H1 (cell line): ENCODE measurements around the gene SCYGR1. TPM values are rescaled to one million over a fixed set of nuclear protein-coding genes. Genes with fewer than 3 reads are reported as not detected.

ENCODE experiments used
- CTCF ChIA-PET: fragments of 300-600 bp; sonication (Branson Sonifier 250); formaldehyde crosslinking; loops from one replicate; lab custom pipeline; 2021; ENCODE audit not compliant: partially characterized antibody; lab: Charles Lee
- POLR2A ChIA-PET: fragments of 300-600 bp; sonication (Branson Sonifier 250); formaldehyde crosslinking; loops from one replicate; lab custom pipeline; 2021; ENCODE audit warnings: inconsistent platforms; ENCODE audit not compliant: partially characterized antibody; lab: Charles Lee
- DNase-seq, 2 experiments: peaks; one replicate each; pipeline versions ENCODE4 v3.0.0 to v3.0.0-alpha.2; 2010 to 2022; ENCODE audit warnings: low spot score in 2 of 2, low read depth in 1 of 2, mixed read lengths in 1 of 2
- FAIRE-seq: peaks from 2 replicates; lab custom pipeline; 2011; peaks lifted over from hg19 to GRCh38; lab: Jason Lieb, UNC
- H2AFZ ChIP-seq: 2 replicates; pipeline ENCODE4 v1.8.1; 2012; ENCODE audit warnings: low read length, inconsistent platforms
- H2AK5ac ChIP-seq: 2 replicates; pipeline ENCODE4 v1.6.1; 2013; ENCODE audit warnings: low read depth, low read length
- H2BK120ac ChIP-seq: replicated peaks from 2 replicates; pipeline ENCODE3; 2013; ENCODE audit warnings: low read depth, low read length, inconsistent platforms
- H2BK12ac ChIP-seq: 2 replicates; pipeline ENCODE4 v1.6.1; 2013; ENCODE audit warnings: low read depth, low read length
- H2BK15ac ChIP-seq: 2 replicates; pipeline ENCODE4 v1.6.1; 2013; ENCODE audit warnings: low read length
- H2BK20ac ChIP-seq: 2 replicates; pipeline ENCODE4 v1.6.1; 2013; ENCODE audit warnings: low read length
- H2BK5ac ChIP-seq: 2 replicates; pipeline ENCODE4 v1.6.1; 2013; ENCODE audit warnings: low read depth, low read length
- H3K14ac ChIP-seq: 2 replicates; pipeline ENCODE4 v1.6.1; 2013; ENCODE audit warnings: inconsistent platforms; ENCODE audit not compliant: insufficient read length
- H3K18ac ChIP-seq: 2 replicates; pipeline ENCODE4 v1.6.1; 2013; ENCODE audit warnings: low read length; ENCODE audit errors: extremely low read depth
- H3K23ac ChIP-seq: 2 replicates; pipeline ENCODE4 v1.6.1; 2013; ENCODE audit warnings: inconsistent platforms; ENCODE audit not compliant: insufficient read length
- H3K23me2 ChIP-seq: 2 replicates; pipeline ENCODE4 v1.6.1; 2013; ENCODE audit warnings: low read depth, low read length
- H3K27ac ChIP-seq: 2 replicates; pipeline ENCODE4 v1.6.1; 2011; ENCODE audit warnings: low read depth, low read length, inconsistent platforms
- H3K27me3 ChIP-seq, 4 experiments: replicated peaks in 1 of 4; 1 replicate in 1 of 4; 2 replicates in 3 of 4; pipeline versions ENCODE4 v1.6.1 to v1.8.1; 2011 to 2013; ENCODE audit warnings: low read length in 3 of 4, mild to moderate bottlenecking in 3 of 4, inconsistent platforms in 2 of 4, mixed read lengths in 2 of 4, moderate library complexity in 1 of 4; ENCODE audit not compliant: control insufficient read depth in 3 of 4, insufficient read depth in 3 of 4; ENCODE audit errors: extremely low read depth in 1 of 4
- H3K36me3 ChIP-seq, 4 experiments: 2 replicates each; pipeline versions ENCODE4 v1.6.1 to v1.8.1; 2011 to 2013; ENCODE audit warnings: mild to moderate bottlenecking in 4 of 4, low read length in 3 of 4, moderate library complexity in 2 of 4, control low read depth in 1 of 4, inconsistent platforms in 1 of 4; ENCODE audit not compliant: insufficient read depth in 4 of 4, control insufficient read depth in 2 of 4
- H3K4ac ChIP-seq: replicated peaks from 2 replicates; pipeline ENCODE3; 2013; ENCODE audit warnings: low read length, low read depth, mixed read lengths, inconsistent platforms; ENCODE audit not compliant: insufficient read length
- H3K4me1 ChIP-seq, 4 experiments: replicated peaks in 1 of 4; 1 replicate in 1 of 4; 2 replicates in 3 of 4; pipeline versions ENCODE4 v1.6.1 to v1.8.1; 2011 to 2013; ENCODE audit warnings: low read length in 3 of 4, inconsistent platforms in 2 of 4, mixed read lengths in 1 of 4; ENCODE audit not compliant: insufficient read depth in 4 of 4, control insufficient read depth in 3 of 4
- H3K4me2 ChIP-seq, 2 experiments: 2 replicates each; pipeline versions ENCODE4 v1.6.1 to v1.8.1; 2011 to 2013; ENCODE audit warnings: low read depth in 2 of 2, low read length in 2 of 2, control low read depth in 1 of 2, inconsistent platforms in 1 of 2, mild to moderate bottlenecking in 1 of 2; ENCODE audit not compliant: insufficient read depth in 1 of 2
- H3K4me3 ChIP-seq, 4 experiments: fragments of 200-600, 300-600 bp in 1 of 4; sonication (generic), shearing (Covaris generic), sonication (Bioruptor Twin) in 1 of 4; 2 replicates each; pipeline versions ENCODE4 v1.5.1 to v1.8.1; 2011 to 2016; ENCODE audit warnings: low read length in 4 of 4, low read depth in 3 of 4, control low read depth in 2 of 4, inconsistent platforms in 2 of 4, mild to moderate bottlenecking in 2 of 4, mixed read lengths in 1 of 4, moderate library complexity in 1 of 4; ENCODE audit not compliant: insufficient read depth in 2 of 4; ENCODE audit errors: extremely low read depth in 1 of 4
- H3K56ac ChIP-seq: replicated peaks from 2 replicates; pipeline ENCODE3; 2013; ENCODE audit warnings: low read depth, mild to moderate bottlenecking, mixed read lengths, low read length, inconsistent platforms; ENCODE audit not compliant: insufficient read length
- H3K79me1 ChIP-seq: 2 replicates; pipeline ENCODE4 v1.6.1; 2013; ENCODE audit warnings: low read depth, low read length, control low read depth
- H3K79me2 ChIP-seq, 2 experiments: 2 replicates each; pipeline versions ENCODE4 v1.6.1 to v1.8.1; 2012 to 2013; ENCODE audit warnings: low read length in 2 of 2, mild to moderate bottlenecking in 2 of 2, inconsistent platforms in 1 of 2; ENCODE audit not compliant: insufficient read depth in 2 of 2, control insufficient read depth in 1 of 2
- H3K9ac ChIP-seq, 4 experiments: replicated peaks in 1 of 4; 1 replicate in 1 of 4; 2 replicates in 3 of 4; pipeline versions ENCODE4 v1.6.1 to v1.8.1; 2011 to 2013; ENCODE audit warnings: low read depth in 3 of 4, low read length in 3 of 4, control low read depth in 2 of 4, mild to moderate bottlenecking in 2 of 4, moderate library complexity in 2 of 4, inconsistent platforms in 1 of 4; ENCODE audit errors: extremely low read depth in 1 of 4
- H3K9me3 ChIP-seq, 2 experiments: 2 replicates each; pipeline versions ENCODE4 v1.6.1 to v1.8.1; 2012 to 2013; ENCODE audit warnings: mild to moderate bottlenecking in 2 of 2, moderate library complexity in 2 of 2, control low read depth in 1 of 2, inconsistent platforms in 1 of 2, low read depth in 1 of 2, low read length in 1 of 2, mixed read lengths in 1 of 2; ENCODE audit not compliant: insufficient read depth in 2 of 2
- H4K20me1 ChIP-seq, 2 experiments: replicated peaks in 1 of 2; 2 replicates each; pipeline versions ENCODE3 to v1.8.1; 2011 to 2013; ENCODE audit warnings: inconsistent platforms in 2 of 2, low read length in 2 of 2, mild to moderate bottlenecking in 1 of 2; ENCODE audit not compliant: insufficient read depth in 2 of 2, control insufficient read depth in 1 of 2
- H4K5ac ChIP-seq: 2 replicates; pipeline ENCODE4 v1.6.1; 2013; ENCODE audit warnings: low read length, low read depth, mixed read lengths, inconsistent platforms; ENCODE audit not compliant: insufficient read length
- H4K8ac ChIP-seq: 2 replicates; pipeline ENCODE4 v1.8.0; 2013; ENCODE audit warnings: mild to moderate bottlenecking, moderate library complexity, low read length, inconsistent platforms; ENCODE audit not compliant: insufficient read depth; ENCODE audit errors: extremely low read depth
- H4K91ac ChIP-seq: replicated peaks from 2 replicates; pipeline ENCODE3; 2013; ENCODE audit warnings: low read length, mixed read lengths, inconsistent platforms; ENCODE audit not compliant: insufficient read length
- CHD2 ChIP-seq: IDR thresholded peaks from 2 replicates; pipeline ENCODE4 v1.6.1; 2012; ENCODE audit warnings: low read length, improper control_type of control experiment
- CTBP2 ChIP-seq: IDR thresholded peaks from 2 replicates; pipeline ENCODE4 v1.7.0; 2011; ENCODE audit warnings: borderline replicate concordance, mild to moderate bottlenecking, moderate library complexity, mixed read lengths, low read length; ENCODE audit not compliant: insufficient read depth, insufficient read length
- KDM4A ChIP-seq: IDR thresholded peaks from one replicate; pipeline ENCODE4 v1.7.1; 2012; ENCODE audit warnings: low read depth, mild to moderate bottlenecking, moderate library complexity, low read length, inconsistent platforms; ENCODE audit not compliant: severe bottlenecking
- MAFK ChIP-seq: IDR thresholded peaks from 2 replicates; pipeline ENCODE4 v1.6.1; 2012; ENCODE audit warnings: low read depth, mild to moderate bottlenecking, improper control_type of control experiment, low read length
- RNF2 ChIP-seq: fragments of 200-900, 300-1000 bp; sonication (generic); IDR thresholded peaks from 2 replicates; pipeline ENCODE4 v1.7.1; 2016; ENCODE audit warnings: borderline replicate concordance, low read depth, mild to moderate bottlenecking, antibody characterized with exemption, low read length; ENCODE audit not compliant: poor library complexity, severe bottlenecking; ENCODE audit errors: missing control alignments
- SIRT6 ChIP-seq: IDR thresholded peaks from one replicate; pipeline ENCODE4 v1.7.1; 2012; ENCODE audit warnings: low read length, inconsistent platforms
- SIX5 ChIP-seq: IDR thresholded peaks from 2 replicates; pipeline ENCODE4 v1.6.1; 2011; ENCODE audit warnings: mild to moderate bottlenecking, low read depth, low read length
- SRF ChIP-seq: IDR thresholded peaks from 2 replicates; pipeline ENCODE4 v1.6.1; 2011; ENCODE audit warnings: mild to moderate bottlenecking, low read depth, low read length, moderate library complexity
- TAF7 ChIP-seq: optimal IDR thresholded peaks from 2 replicates; pipeline ENCODE3; 2011; ENCODE audit warnings: low read depth, mild to moderate bottlenecking, inconsistent platforms, low read length, moderate library complexity, borderline replicate concordance
- TBP ChIP-seq: IDR thresholded peaks from 2 replicates; pipeline ENCODE4 v1.6.1; 2011; ENCODE audit warnings: low read depth, low read length, improper control_type of control experiment
- TCF12 ChIP-seq: IDR thresholded peaks from 2 replicates; pipeline ENCODE4 v1.6.1; 2011; ENCODE audit warnings: low read depth, mild to moderate bottlenecking, low read length
- YY1 ChIP-seq: IDR thresholded peaks from 2 replicates; pipeline ENCODE4 v1.6.1; 2011; ENCODE audit warnings: low read depth, mild to moderate bottlenecking, low read length
- WGBS, 2 experiments: shearing (Covaris generic) in 1 of 2; methylation state at CpG; one replicate each; pipeline versions ENCODE4 v1.1.6 to v1.1.7; 2013 to 2015; ENCODE audit warnings: low lambda C conversion rate in 2 of 2, mixed read lengths in 2 of 2, inconsistent platforms in 1 of 2, low coverage in 1 of 2, missing lambda C conversion rate in 1 of 2; ENCODE audit not compliant: insufficient replicate concordance in 2 of 2, insufficient coverage in 1 of 2, insufficient read length in 1 of 2; ENCODE audit errors: extremely low coverage in 1 of 2, missing lambda C conversion rate in 1 of 2; 5-methylcytosine and 5-hydroxymethylcytosine counted together
- polyA plus RNA-seq, 7 experiments: library from polyadenylated mRNA; depleted of rRNA in 3 of 7; stranded (reverse) in 5 of 7; unstranded in 2 of 7; fragments of >200 nt in 5 of 7; fragments of 200-250 nt in 2 of 7; gene quantifications; 1 replicate in 5 of 7; 2 replicates in 1 of 7; 4 replicates in 1 of 7; pipeline versions ENCODE4 v1.2.1 to v1.2.3, GENCODE V29; 2011 to 2013; ENCODE audit warnings: missing spikeins in 2 of 7, mixed read lengths in 2 of 7
- total RNA-seq: library from RNA; stranded (reverse); fragmentation: NEBNext Ultra II Directional; extraction: Animal tissue kit (Norgen Biotek cat#: 25700); gene quantifications from 2 replicates; pipeline ENCODE4 v1.2.1, GENCODE V29; 2021
- TF ChIP-seq, protein P1 (sequence below): IDR thresholded peaks from 2 replicates; pipeline ENCODE4 v1.6.1; 2012; ENCODE audit warnings: inconsistent platforms
- TF ChIP-seq, protein P2 (sequence below): IDR thresholded peaks from 2 replicates; pipeline ENCODE4 v1.6.1; 2011; ENCODE audit warnings: low read depth, mild to moderate bottlenecking, low read length; ENCODE audit not compliant: insufficient read depth

The SCYGR1 gene
- total and polyA plus RNA-seq, 2 of the 8 experiments (the other 6 are each of a cell fraction or from before 2014, with no cell fraction given) = not detected

DNA sequence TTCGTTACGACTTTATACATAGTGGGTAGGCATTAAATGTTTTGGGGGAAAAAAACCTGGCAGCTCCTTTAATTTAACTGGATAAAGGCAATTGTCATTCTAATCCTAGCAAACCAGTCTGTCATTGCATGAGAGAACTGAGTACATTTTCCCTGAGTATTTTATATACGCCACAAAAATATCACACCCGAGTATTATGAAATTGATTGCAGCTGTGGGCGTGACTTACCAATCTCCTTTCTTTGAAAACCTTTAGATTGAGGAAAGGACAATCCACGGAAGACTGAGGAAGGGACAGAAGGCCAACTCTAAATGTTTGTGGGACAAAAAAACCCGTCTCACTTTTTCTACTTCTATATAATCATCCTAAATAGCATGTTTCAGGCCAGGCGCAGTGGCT is 17.7 kb downstream of the SCYGR1 start:
- H4K91ac ChIP-seq = no peak overlapping the region
- no peak overlapping the region for H2BK15ac ChIP-seq
- H3K9ac ChIP-seq = no peak overlapping the region
- no peak overlapping the region for H4K8ac ChIP-seq
- FAIRE-seq (no peak), DNase-seq (no peak)
- H3K4me3 ChIP-seq = no peak overlapping the region
- H2AK5ac ChIP-seq = no peak overlapping the region
- no peak overlapping the region for H2BK5ac ChIP-seq
- H3K23ac ChIP-seq = no peak overlapping the region
- no peaks in the 10 kb centered on the region for H3K36me3 ChIP-seq
- ChIA-PET POLR2A (no interaction called here), CTCF (no interaction called here)
- no peak overlapping the region for H3K14ac ChIP-seq
- H3K4me1 ChIP-seq = no peaks in the 10 kb centered on the region
- 94% methylated on average over 8 of the region's 8 CpGs; no CpG with 5 or more reads in 1 of the 2 experiments for WGBS, 2 experiments
- no peak overlapping the region for H2BK12ac ChIP-seq
- no peak overlapping the region for H2BK20ac ChIP-seq
- no peak overlapping the region for H2AFZ ChIP-seq
- H3K23me2 ChIP-seq = no peaks in the 10 kb centered on the region
- no peak overlapping the region for H3K18ac ChIP-seq
- no peak overlapping the region for H3K56ac ChIP-seq
- H3K79me1 ChIP-seq = no peaks in the 10 kb centered on the region
- H2BK120ac ChIP-seq = no peak overlapping the region
- no peaks in the 10 kb centered on the region for H4K20me1 ChIP-seq
- H3K9me3 ChIP-seq = no peaks in the 10 kb centered on the region
- H3K27ac ChIP-seq = no peak overlapping the region
- H4K5ac ChIP-seq = no peak overlapping the region
- no peak overlapping the region for H3K4me2 ChIP-seq
- H3K79me2 ChIP-seq = no peaks in the 10 kb centered on the region
- H3K4ac ChIP-seq = no peak overlapping the region
- no peaks in the 10 kb centered on the region for H3K27me3 ChIP-seq
- TF ChIP-seq, protein P1, sequence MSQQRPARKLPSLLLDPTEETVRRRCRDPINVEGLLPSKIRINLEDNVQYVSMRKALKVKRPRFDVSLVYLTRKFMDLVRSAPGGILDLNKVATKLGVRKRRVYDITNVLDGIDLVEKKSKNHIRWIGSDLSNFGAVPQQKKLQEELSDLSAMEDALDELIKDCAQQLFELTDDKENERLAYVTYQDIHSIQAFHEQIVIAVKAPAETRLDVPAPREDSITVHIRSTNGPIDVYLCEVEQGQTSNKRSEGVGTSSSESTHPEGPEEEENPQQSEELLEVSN = no peak
- no peak for TF ChIP-seq SIX5
- TF ChIP-seq TCF12 = no peak
- no peak for TF ChIP-seq TAF7
- no peak for TF ChIP-seq MAFK
- TF ChIP-seq RNF2 = no peak
- no peak for TF ChIP-seq CTBP2
- no peak for TF ChIP-seq KDM4A
- no peak for TF ChIP-seq SRF
- TF ChIP-seq CHD2 = no peak
- no peak for TF ChIP-seq YY1
- no peak for TF ChIP-seq TBP
- TF ChIP-seq, protein P2, sequence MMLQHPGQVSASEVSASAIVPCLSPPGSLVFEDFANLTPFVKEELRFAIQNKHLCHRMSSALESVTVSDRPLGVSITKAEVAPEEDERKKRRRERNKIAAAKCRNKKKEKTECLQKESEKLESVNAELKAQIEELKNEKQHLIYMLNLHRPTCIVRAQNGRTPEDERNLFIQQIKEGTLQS = no peak
- TF ChIP-seq SIRT6 = no peak
